Activated CD8-positive, alpha-beta T cell treated with anti-CD3 and anti-CD28 coated beads for 36 hours (primary cell): Measurements from ENCODE around the gene RHBDL3. TPM values are rescaled to one million over a fixed set of nuclear protein-coding genes. Genes with fewer than 3 reads are reported as not detected.

Experiments used
- ATAC-seq: fragments of 200-7000 bp; cut with Tn5 transposase; one replicate; pipeline ENCODE4 v1.10.0; 2021; ENCODE audit warnings: mild to moderate bottlenecking, moderate library complexity
- CTCF ChIA-PET: fragments of 350-600 bp; sonication (Branson Sonifier 250); formaldehyde crosslinking; loops from one replicate; lab custom pipeline; 2021; ENCODE audit warnings: antibody characterized with exemption; lab: Charles Lee
- POLR2A ChIA-PET: fragments of 350-600 bp; sonication (Branson Sonifier 250); formaldehyde crosslinking; loops from one replicate; lab custom pipeline; 2021; ENCODE audit warnings: antibody characterized with exemption; lab: Charles Lee
- DNase-seq: peaks from one replicate; pipeline ENCODE4 v3.0.0-alpha.2; 2020
- H3K27ac Mint-ChIP-seq: one replicate; pipeline ENCODE4 v1.8.0; 2021; ENCODE audit warnings: mild to moderate bottlenecking, mixed read lengths
- H3K27me3 Mint-ChIP-seq: one replicate; pipeline ENCODE4 v1.8.0; 2021; ENCODE audit warnings: mixed read lengths
- H3K36me3 Mint-ChIP-seq: one replicate; pipeline ENCODE4 v1.8.0; 2021; ENCODE audit warnings: low read depth, mixed read lengths
- H3K4me1 Mint-ChIP-seq: one replicate; pipeline ENCODE4 v1.8.0; 2021; ENCODE audit warnings: low read depth, mixed read lengths
- H3K4me3 Mint-ChIP-seq: one replicate; pipeline ENCODE4 v1.8.0; 2021; ENCODE audit warnings: mild to moderate bottlenecking, moderate library complexity, mixed read lengths
- H3K9me3 Mint-ChIP-seq: one replicate; pipeline ENCODE4 v1.8.0; 2021; ENCODE audit warnings: mixed read lengths
- CTCF ChIP-seq: fragments of 200-600 bp; IDR thresholded peaks from one replicate; pipeline ENCODE4 v1.8.0; 2022; ENCODE audit warnings: antibody characterized with exemption, mild to moderate bottlenecking
- intact Hi-C: fragments of 100-400 bp; cut with micrococcal nuclease; formaldehyde crosslinking; loops from one replicate; pipeline ENCODE4 v1.10.0; 2022
- total RNA-seq, 2 experiments: library from RNA; stranded (reverse); gene quantifications; one replicate each; pipeline ENCODE4 v1.2.3, GENCODE V29; 2021

Gene RHBDL3
- total RNA-seq, 2 experiments from 2014 or later = 0.11 TPM; not detected in 1

- no peaks in the 10 kb centered on the region for H3K9me3 Mint-ChIP-seq
- no peaks in the 10 kb centered on the region for H3K36me3 Mint-ChIP-seq
- DNase-seq (no peak), ATAC-seq (no peak)
- no peak overlapping the region for H3K4me3 Mint-ChIP-seq
- H3K27ac Mint-ChIP-seq = no peak overlapping the region
- POLR2A ChIA-PET = no interaction called here
- peaks cover 5% of the 10 kb centered on the region for H3K27me3 Mint-ChIP-seq
- H3K4me1 Mint-ChIP-seq = peaks cover 18% of the 10 kb centered on the region
- intact Hi-C loops = no loop called here
- CTCF ChIA-PET = interaction anchor here (1.2 to 3.1 kb wide), 6 partner anchors 8 to 98 kb away, joined by 4 to 15 read pairs (median 10); no protein-coding TSS in a partner anchor
- no peak for TF ChIP-seq CTCF
These were observed 55.2 kb downstream of the RHBDL3 start for GRCh38 chr17:32320847-32321246.

- no peaks in the 10 kb centered on the region for H3K9me3 Mint-ChIP-seq
- no peaks in the 10 kb centered on the region for H3K36me3 Mint-ChIP-seq
- TF ChIP-seq CTCF = no peak
- DNase-seq (no peak), ATAC-seq (no peak)
- H3K27me3 Mint-ChIP-seq = no peaks in the 10 kb centered on the region
- H3K4me1 Mint-ChIP-seq = peaks cover 24% of the 10 kb centered on the region
- intact Hi-C loops = no loop called here
- H3K27ac Mint-ChIP-seq = peak overlapping the region; percentile 55
- CTCF ChIA-PET = interaction anchor here (1.1 to 1.7 kb wide), 4 partner anchors 9 to 121 kb away, joined by 3 to 4 read pairs (median 4); partner anchors contain the start of gene PSMD11
- POLR2A ChIA-PET = no interaction called here
- no peak overlapping the region for H3K4me3 Mint-ChIP-seq
These were observed 57.4 kb downstream of the RHBDL3 start for GRCh38 chr17:32323046-32323445.

- no peaks in the 10 kb centered on the region for H3K36me3 Mint-ChIP-seq
These were observed 58.3 kb downstream of the RHBDL3 start for GRCh38 chr17:32323811-32324491.

GRCh38 chr17:32327911-32328310 is 62.3 kb downstream of the RHBDL3 start:
- Mint-ChIP-seq H3K36me3 (peaks cover 13% of the 10 kb centered on the region), H3K4me3 (no peak overlapping the region), H3K27ac (no peak overlapping the region), H3K9me3 (no peaks in the 10 kb centered on the region), H3K4me1 (peaks cover 48% of the 10 kb centered on the region), H3K27me3 (no peaks in the 10 kb centered on the region)
- no peak for TF ChIP-seq CTCF
- DNase-seq = no peak
- intact Hi-C loops = no loop called here
- no peak for ATAC-seq
- ChIA-PET POLR2A (interaction anchor here (1.1 to 2.2 kb wide), 2 partner anchors 14 to 41 kb away, joined by 3 to 8 read pairs; partner anchors contain the start of gene C17orf75), CTCF (interaction anchor here (1.8 to 2.1 kb wide), 2 partner anchors 8 to 13 kb away, joined by 6 to 11 read pairs; no protein-coding TSS in a partner anchor)

More at GRCh38 chr17:32323811-32324491, 58.3 kb downstream of the RHBDL3 start:
- no peak for TF ChIP-seq CTCF
- ATAC-seq (peak; percentile 68), DNase-seq (peak; percentile 62)
- Mint-ChIP-seq H3K4me1 (peaks cover 24% of the 10 kb centered on the region), H3K4me3 (no peak overlapping the region), H3K27ac (peak overlapping the region; percentile 8), H3K27me3 (no peaks in the 10 kb centered on the region), H3K9me3 (no peaks in the 10 kb centered on the region)
- CTCF ChIA-PET = interaction anchor here (0.9 to 1.7 kb wide), 6 partner anchors 8 to 120 kb away, joined by 3 to 4 read pairs (median 3); partner anchors contain the start of gene PSMD11
- intact Hi-C loops = no loop called here
- POLR2A ChIA-PET = interaction anchor here (1.1 kb wide), 1 partner anchor 104 kb away, joined by 3 read pairs; no protein-coding TSS in a partner anchor

GRCh38 chr17:32330147-32330546 is 64.5 kb downstream of the RHBDL3 start:
- Mint-ChIP-seq H3K9me3 (no peaks in the 10 kb centered on the region), H3K27ac (peak overlapping the region; percentile 79), H3K4me3 (no peak overlapping the region), H3K27me3 (no peaks in the 10 kb centered on the region), H3K36me3 (peaks cover 23% of the 10 kb centered on the region), H3K4me1 (peaks cover 31% of the 10 kb centered on the region)
- DNase-seq (no peak), ATAC-seq (peak; percentile 42)
- intact Hi-C loops = no loop called here
- no peak for TF ChIP-seq CTCF
- ChIA-PET CTCF (interaction anchor here (0.8 to 1.6 kb wide), 4 partner anchors 10 to 114 kb away, joined by 3 to 9 read pairs (median 4); no protein-coding TSS in a partner anchor), POLR2A (no interaction called here)
